A673 (cell line): ENCODE measurements around the gene TLCD3B.

Experiments
- CTCF ChIP-seq: fragments of 300-800, 200-600 bp; sonication (generic); conservative IDR thresholded peaks from 2 replicates; pipeline ENCODE4 v1.5.1; 2017; ENCODE audit warnings: low read depth, mild to moderate bottlenecking, antibody characterized with exemption, low read length, moderate library complexity, mixed read lengths
- EZH2 ChIP-seq: fragments of 200-600 bp; sonication (generic); IDR thresholded peaks from 2 replicates; pipeline ENCODE4 v1.6.1; 2017; ENCODE audit warnings: borderline replicate concordance, low read depth, mild to moderate bottlenecking, mixed read lengths, antibody characterized with exemption, low read length; ENCODE audit not compliant: poor library complexity, severe bottlenecking

GRCh38 chr16:30027588-30028437, 3.3 kb downstream of the TLCD3B start:
- no peak for TF ChIP-seq CTCF
- no peak for TF ChIP-seq EZH2
